NCI-H1048 (cell line): ENCODE measurements around the gene TMEM232.
"Not testable (repeated sequence)": the region's sequence is repeated elsewhere in the genome, so short reads cannot be mapped to it uniquely, and the experiment has no call there.

Source experiments
- DNase-seq: peaks from one replicate; lab custom pipeline; 2025; lab: John Stamatoyannopoulos, UW

The TMEM232 gene

GRCh38 chr5:110707260-110707844 is 19.1 kb downstream of the TMEM232 start:
- no peak for DNase-seq

- no peak for DNase-seq
Observed at GRCh38 chr5:110705349-110705748, 21.1 kb downstream of the TMEM232 start.

- DNase-seq, result no peak
Observed at GRCh38 chr5:110703481-110703880, 23.0 kb downstream of the TMEM232 start.

GRCh38 chr5:110702704-110703103 is 23.8 kb downstream of the TMEM232 start:
- no peak for DNase-seq

GRCh38 chr5:110702300-110702699 is 24.2 kb downstream of the TMEM232 start:
- no peak for DNase-seq

GRCh38 chr5:110692669-110693068 is 33.8 kb downstream of the TMEM232 start:
- not testable (repeated sequence) for DNase-seq

GRCh38 chr5:110690587-110690986 is 35.9 kb downstream of the TMEM232 start:
- DNase-seq, result not testable (repeated sequence)

- no peak for DNase-seq
Observed at GRCh38 chr5:110687485-110687884, 39.0 kb downstream of the TMEM232 start.

- no peak for DNase-seq
Observed at GRCh38 chr5:110686270-110686669, 40.2 kb downstream of the TMEM232 start.

- no peak for DNase-seq
Observed at GRCh38 chr5:110681953-110682352, 44.5 kb downstream of the TMEM232 start.

- DNase-seq, result no peak
Observed at GRCh38 chr5:110681109-110681508, 45.4 kb downstream of the TMEM232 start.

- DNase-seq, result not testable (repeated sequence)
Observed at GRCh38 chr5:110676554-110676953, 49.9 kb downstream of the TMEM232 start.

- no peak for DNase-seq
Observed at GRCh38 chr5:110665184-110665726, 61.2 kb downstream of the TMEM232 start.

- DNase-seq, result no peak
Observed at GRCh38 chr5:110663525-110663924, 62.9 kb downstream of the TMEM232 start.

GRCh38 chr5:110658006-110658405 is 68.5 kb downstream of the TMEM232 start:
- no peak for DNase-seq

- no peak for DNase-seq
Observed at GRCh38 chr5:110653231-110653970, 73.1 kb downstream of the TMEM232 start.

- no peak for DNase-seq
Observed at GRCh38 chr5:110651507-110651906, 75.0 kb downstream of the TMEM232 start.

- DNase-seq, result no peak
Observed at GRCh38 chr5:110644357-110644756, 82.1 kb downstream of the TMEM232 start.

- no peak for DNase-seq
Observed at GRCh38 chr5:110638970-110639902, 87.2 kb downstream of the TMEM232 start.

- DNase-seq, result no peak
Observed at GRCh38 chr5:110634475-110634874, 92.0 kb downstream of the TMEM232 start.

- DNase-seq, result no peak
Observed at GRCh38 chr5:110631236-110631635, 95.2 kb downstream of the TMEM232 start.

GRCh38 chr5:110630350-110630749 is 96.1 kb downstream of the TMEM232 start:
- DNase-seq, result no peak
